Hepatocyte (in vitro differentiated cells): ENCODE results near the gene STIM1.
"Not testable (repeated sequence)": the region's sequence is repeated elsewhere in the genome, so short reads cannot be mapped to it uniquely, and the experiment has no call there.

Source experiments
- CTCF ChIP-seq: fragments of 200-600 bp; sonication (generic); IDR thresholded peaks from 2 replicates; pipeline ENCODE4 v1.5.1; 2016; ENCODE audit warnings: antibody characterized with exemption, mild to moderate bottlenecking; ENCODE audit not compliant: poor library complexity
- EZH2 ChIP-seq: fragments of 200-600 bp; sonication (generic); IDR thresholded peaks from 2 replicates; pipeline ENCODE4 v1.6.1; 2016; ENCODE audit warnings: antibody characterized with exemption, mild to moderate bottlenecking, borderline replicate concordance
- EZH2phosphoT487 ChIP-seq: fragments of 200-600 bp; sonication (generic); IDR thresholded peaks from one replicate; pipeline ENCODE4 v1.6.1; 2018; ENCODE audit warnings: antibody characterized with exemption, mild to moderate bottlenecking, low read depth, moderate library complexity; ENCODE audit not compliant: unreplicated experiment, severe bottlenecking

GRCh38 chr11:3860898-3861393 is 5.5 kb downstream of the STIM1 start:
- not testable (repeated sequence) for TF ChIP-seq CTCF, EZH2, EZH2phosphoT487
